ENCODE results near the gene AFAP1L2. TPM values are rescaled to one million over a fixed set of nuclear protein-coding genes. Genes with fewer than 3 reads are reported as not detected.

Gene AFAP1L2
- total RNA-seq, 1 donor from 2014 or later, result 6.4 TPM

- H3K4me1 Mint-ChIP-seq (ENCODE audit: unreplicated experiment), result peaks cover 19% of the 10 kb centered on the region
- no peaks in the 10 kb centered on the region for H3K36me3 Mint-ChIP-seq
- TF ChIP-seq CTCF (conservative IDR thresholded peaks at IDR 0.05), result no peak
- no peak overlapping the region for H3K4me3 Mint-ChIP-seq
- H3K27ac Mint-ChIP-seq, result no peak overlapping the region
- no peak for DNase-seq (ENCODE audit: extremely low spot score, unreplicated experiment)
- peaks cover 72% of the 10 kb centered on the region for H3K27me3 Mint-ChIP-seq
- peaks cover 4% of the 10 kb centered on the region for H3K9me3 Mint-ChIP-seq
Measured at GRCh38 chr10:114406455-114406854, 2.2 kb upstream of the AFAP1L2 start.

DNA sequence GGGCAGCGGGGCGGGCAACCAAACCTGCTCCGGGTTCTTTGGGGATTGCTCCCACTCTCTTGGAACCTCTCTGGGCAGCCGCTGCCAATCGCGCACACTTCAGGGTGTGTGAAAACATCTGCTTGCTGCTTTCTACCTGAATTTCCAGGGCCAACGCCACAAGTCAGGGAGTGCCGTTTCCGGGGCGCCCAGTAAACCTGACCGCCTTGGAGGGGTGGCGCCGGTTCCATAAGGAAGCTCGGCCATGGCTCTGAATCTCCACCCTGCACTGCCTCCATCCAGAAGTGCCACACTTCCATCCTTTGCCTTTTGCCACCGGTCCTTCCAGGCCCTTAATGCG lies 679 bp upstream of the AFAP1L2 start:
- peaks cover 4% of the 10 kb centered on the region for H3K9me3 Mint-ChIP-seq
- no peak for TF ChIP-seq CTCF (conservative IDR thresholded peaks at IDR 0.05)
- DNase-seq (ENCODE audit: extremely low spot score, unreplicated experiment), result no peak
- H3K27me3 Mint-ChIP-seq, result peaks cover 82% of the 10 kb centered on the region
- no peaks in the 10 kb centered on the region for H3K36me3 Mint-ChIP-seq
- H3K4me1 Mint-ChIP-seq (ENCODE audit: unreplicated experiment), result peaks cover 19% of the 10 kb centered on the region
- H3K27ac Mint-ChIP-seq, result peak overlapping the region; percentile 47
- peak overlapping the region; percentile 84 for H3K4me3 Mint-ChIP-seq

- no peak for DNase-seq (ENCODE audit: extremely low spot score, unreplicated experiment)
- H3K27ac Mint-ChIP-seq, result no peak overlapping the region
- H3K27me3 Mint-ChIP-seq, result peaks cover 84% of the 10 kb centered on the region
- peak overlapping the region; percentile 89 for H3K4me3 Mint-ChIP-seq
- peaks cover 18% of the 10 kb centered on the region for H3K4me1 Mint-ChIP-seq (ENCODE audit: unreplicated experiment)
- H3K36me3 Mint-ChIP-seq, result no peaks in the 10 kb centered on the region
- TF ChIP-seq CTCF (conservative IDR thresholded peaks at IDR 0.05), result peak; percentile 26
- H3K9me3 Mint-ChIP-seq, result peaks cover 4% of the 10 kb centered on the region
Measured at GRCh38 chr10:114403541-114404161, 651 bp downstream of the AFAP1L2 start.

DNA sequence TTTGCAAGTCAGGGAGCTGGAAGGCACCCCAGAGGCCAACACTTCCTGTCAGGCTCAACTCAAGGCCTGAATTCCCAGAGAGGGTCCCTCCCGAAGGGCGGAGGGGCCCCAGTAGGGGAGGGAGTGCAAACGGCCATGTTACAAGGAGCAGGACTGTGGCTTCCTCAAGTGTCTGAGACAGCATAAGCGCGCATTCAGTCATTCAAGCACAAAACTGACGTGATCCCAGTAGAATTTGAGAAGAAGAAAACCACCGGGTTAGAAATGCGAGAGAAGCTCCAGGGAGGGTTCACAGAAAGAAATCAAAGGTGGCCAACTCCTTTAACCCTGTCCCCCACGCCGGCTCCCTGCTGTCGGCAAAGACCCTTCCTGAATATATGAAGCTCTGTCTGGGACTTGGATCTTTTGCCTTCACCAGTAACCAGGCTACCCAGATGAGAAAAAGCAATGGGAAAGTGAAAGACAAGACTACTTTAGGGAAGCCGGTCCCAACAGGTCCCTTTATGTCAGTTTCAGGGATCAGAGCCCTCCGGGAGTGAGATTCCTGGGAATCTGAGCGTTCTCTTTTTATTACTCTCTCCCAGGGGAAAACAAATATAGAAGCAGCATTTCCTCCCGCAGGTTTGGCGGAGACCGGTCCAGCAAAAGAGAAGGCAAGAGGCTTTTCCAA lies 1.3 kb downstream of the AFAP1L2 start:
- Mint-ChIP-seq H3K27me3 (peaks cover 83% of the 10 kb centered on the region), H3K36me3 (no peaks in the 10 kb centered on the region), H3K27ac (no peak overlapping the region), H3K4me3 (peak overlapping the region; percentile 89), H3K9me3 (peaks cover 4% of the 10 kb centered on the region), H3K4me1 (ENCODE audit: unreplicated experiment) (peaks cover 23% of the 10 kb centered on the region)
- DNase-seq (ENCODE audit: extremely low spot score, unreplicated experiment), result no peak
- no peak for TF ChIP-seq CTCF (conservative IDR thresholded peaks at IDR 0.05)

GRCh38 chr10:114402233-114402632 lies 2.1 kb downstream of the AFAP1L2 start:
- DNase-seq (ENCODE audit: extremely low spot score, unreplicated experiment), result no peak
- Mint-ChIP-seq H3K4me1 (ENCODE audit: unreplicated experiment) (peaks cover 31% of the 10 kb centered on the region), H3K27ac (no peak overlapping the region), H3K27me3 (peaks cover 77% of the 10 kb centered on the region), H3K4me3 (peak overlapping the region; percentile 89), H3K36me3 (no peaks in the 10 kb centered on the region), H3K9me3 (peaks cover 4% of the 10 kb centered on the region)
- TF ChIP-seq CTCF (conservative IDR thresholded peaks at IDR 0.05), result no peak
